CD4-positive, alpha-beta T cell treated with Interleukin-1 beta for 1 hour (primary cell): ENCODE measurements around the gene C11orf97.
"Not testable (repeated sequence)": the region's sequence is repeated elsewhere in the genome, so short reads cannot be mapped to it uniquely, and the experiment has no call there.

Experiments used
- DNase-seq, 2 donors: peaks; one replicate each; pipeline ENCODE4 v3.0.0-alpha.2; 2020 to 2022

C11orf97 gene

DNA sequence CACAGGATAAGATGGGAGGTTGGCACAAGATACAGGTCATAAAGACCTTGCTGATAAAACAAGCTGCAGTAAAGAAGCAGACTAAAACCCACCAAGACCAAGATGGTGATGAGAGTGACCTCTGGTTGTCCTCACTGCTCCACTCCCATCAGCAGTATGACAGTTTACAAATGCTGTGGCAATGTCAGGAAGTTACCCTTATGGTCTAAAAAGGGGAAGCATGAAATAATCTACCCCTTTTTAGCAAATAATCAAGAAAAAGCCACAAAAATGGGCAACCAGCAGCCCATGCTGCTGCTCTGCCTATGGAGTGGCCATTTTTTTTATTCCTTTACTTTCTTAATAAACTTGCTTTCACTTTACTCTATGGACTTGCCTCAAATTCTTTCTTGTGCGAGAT lies 46.2 kb downstream of the C11orf97 start:
- DNase-seq: no peak

DNA sequence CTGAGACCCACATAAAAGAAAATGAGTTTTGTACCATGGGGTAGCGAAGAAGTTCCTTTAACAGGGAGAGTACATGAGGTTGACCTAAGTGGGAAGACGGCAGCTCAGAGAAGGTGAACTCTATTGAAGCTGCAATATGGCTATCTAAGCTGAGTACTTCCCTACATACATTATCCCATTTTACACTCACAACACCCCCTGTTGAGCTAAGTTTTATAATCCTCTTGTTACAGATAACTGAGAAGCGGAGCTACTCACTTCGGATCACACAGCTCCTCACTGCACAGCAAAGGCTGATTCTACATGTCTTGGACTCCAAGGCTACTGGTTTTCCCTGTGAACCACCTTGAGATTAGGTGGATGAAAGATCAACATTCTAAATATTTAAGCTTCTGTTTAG lies 46.7 kb downstream of the C11orf97 start:
- DNase-seq: no peak

DNA sequence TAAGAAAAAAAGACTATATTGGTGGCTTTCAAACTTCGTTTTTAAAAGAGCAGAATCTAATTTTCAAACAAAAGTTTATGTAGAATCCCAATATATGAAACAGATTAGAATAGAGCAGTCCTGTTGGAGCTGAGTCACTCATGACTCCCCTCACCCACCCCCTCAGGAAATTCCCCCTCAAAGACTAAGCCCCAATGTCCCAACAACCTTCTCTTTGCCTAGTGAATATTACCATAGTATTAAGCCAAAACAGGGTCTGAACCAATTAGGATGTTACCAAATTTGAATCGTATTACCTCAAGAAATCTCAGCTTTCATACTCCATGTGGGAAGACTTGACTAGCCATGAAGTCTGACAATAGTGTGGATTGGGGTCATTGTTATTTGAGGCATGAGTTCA lies 47.1 kb downstream of the C11orf97 start:
- no peak for DNase-seq

DNA sequence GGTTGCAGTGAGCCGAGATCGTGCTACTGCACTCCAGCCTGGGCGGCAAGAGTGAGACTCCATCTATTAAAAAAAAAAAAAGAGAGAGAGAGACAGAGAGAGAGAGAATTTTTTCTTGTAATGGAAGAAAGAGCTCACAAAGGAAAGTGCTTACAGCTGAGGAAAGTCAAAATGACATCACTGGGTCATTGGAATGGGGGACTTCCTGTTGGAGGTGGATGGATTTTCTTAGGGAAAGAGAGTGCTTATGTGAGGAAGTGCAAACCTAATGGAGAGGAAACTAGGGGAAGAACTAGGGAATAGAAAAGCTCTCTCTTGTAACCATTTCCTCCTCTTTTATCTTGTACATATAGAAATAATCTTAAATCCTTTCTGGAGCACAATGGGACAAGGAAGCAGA lies 48.6 kb downstream of the C11orf97 start:
- no peak for DNase-seq

DNA sequence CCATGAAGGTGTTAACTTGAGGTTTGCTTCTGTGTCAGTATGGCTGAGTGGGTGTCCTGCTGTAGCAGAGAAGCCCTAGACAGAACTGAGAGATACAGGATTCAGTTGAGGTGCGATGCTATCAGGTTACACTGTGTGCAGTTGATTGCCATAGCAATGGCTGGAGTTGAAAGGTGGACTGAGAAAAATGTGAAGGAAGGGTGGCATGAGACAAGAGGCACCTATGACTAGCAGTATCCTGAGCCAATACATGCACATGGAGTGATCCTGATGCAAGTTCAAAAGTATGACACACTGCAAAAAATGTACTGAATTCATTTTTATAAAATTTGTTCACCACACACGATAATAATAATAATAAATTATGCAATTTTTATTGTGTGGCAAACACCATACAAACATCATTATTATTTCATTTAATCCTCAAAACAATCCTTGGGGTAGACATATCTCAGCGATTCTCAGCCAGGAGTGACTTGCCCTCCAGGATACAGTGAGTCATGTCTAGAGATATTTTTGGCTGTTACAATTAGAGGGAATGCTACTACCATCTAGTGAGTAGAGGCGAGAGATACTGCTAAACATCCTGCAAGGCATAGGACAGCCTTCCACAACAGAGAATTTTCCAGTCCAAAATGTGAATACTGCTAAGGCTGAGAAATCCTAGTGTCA lies 51.1 kb downstream of the C11orf97 start:
- DNase-seq: no peak

DNA sequence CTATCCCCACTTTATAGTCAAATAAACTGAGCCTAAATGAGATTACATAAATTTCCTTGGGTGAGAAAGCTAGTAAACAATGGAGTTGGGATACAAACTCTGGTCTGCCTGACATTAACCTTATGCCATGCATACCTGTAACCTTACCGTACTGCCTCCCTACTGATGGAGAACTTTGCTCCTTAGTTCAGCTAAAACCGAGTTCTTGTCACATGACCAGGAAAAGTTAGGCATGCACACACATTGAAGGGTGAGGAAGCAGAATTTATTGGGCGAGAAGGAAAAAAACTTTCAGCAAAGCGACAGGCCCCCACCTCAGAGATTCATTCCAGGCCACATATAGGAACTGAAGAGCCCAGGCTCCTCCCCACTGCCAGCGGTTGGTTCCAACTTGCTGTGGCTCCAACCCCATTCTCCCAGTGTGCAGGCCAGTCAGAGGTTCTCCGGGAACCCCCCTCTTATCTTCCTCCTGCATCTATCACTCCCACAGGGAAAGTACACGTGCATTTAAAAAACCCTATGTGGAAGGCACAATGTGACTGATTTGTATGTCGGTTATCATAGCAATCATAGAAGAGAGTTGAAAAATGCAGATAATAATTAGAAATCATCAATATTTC lies 51.7 kb downstream of the C11orf97 start:
- DNase-seq: no peak

DNA sequence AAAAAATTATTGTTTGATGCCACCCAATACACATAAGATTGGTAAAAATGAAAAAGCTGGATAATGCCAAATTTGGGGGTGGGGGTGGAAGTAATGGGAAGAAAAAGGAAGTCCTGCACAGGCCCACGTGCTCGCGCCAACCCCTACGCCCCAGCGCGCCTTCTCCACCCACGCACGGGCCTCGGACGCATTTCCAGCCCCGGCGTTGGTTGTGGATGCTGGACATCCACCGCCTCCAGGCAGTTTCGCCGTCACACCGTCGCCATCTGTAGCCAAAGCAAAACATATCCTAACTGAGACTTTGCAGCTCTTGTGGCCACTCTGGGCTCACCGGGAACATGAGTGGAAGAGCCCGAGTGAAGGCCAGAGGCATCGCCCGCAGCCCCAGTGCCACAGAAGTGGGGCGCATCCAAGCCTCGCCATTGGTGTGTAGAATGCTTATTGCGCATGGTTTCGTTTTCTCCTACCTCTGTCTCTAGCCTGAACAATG lies 55.0 kb downstream of the C11orf97 start, which contains the start of gene PIWIL4:
TSS of gene PIWIL4 (plus strand) at position 188 of the 490 bp plus-strand sequence. CDS start at position 339, 151 bp downstream.
- DNase-seq: no peak

DNA sequence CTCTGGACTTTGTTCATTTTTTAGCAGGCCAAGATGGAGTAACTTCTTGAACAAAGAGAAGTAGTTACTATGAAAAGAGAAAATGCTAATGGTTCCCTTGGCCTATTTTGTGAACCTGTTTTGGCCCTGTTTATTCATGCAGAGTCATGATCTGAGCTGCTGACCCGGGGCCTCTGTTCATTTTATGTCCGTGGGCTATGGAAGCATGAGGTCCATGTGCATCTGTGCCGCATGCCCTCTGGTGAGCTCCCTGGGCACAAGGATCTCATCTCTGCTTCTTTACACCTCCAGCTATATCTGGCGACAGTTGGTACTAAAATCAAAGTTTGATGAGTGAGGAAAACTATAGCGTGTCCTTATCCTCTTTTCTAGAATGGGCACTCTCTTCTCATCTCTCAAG lies 55.9 kb downstream of the C11orf97 start:
- no peak for DNase-seq

DNA sequence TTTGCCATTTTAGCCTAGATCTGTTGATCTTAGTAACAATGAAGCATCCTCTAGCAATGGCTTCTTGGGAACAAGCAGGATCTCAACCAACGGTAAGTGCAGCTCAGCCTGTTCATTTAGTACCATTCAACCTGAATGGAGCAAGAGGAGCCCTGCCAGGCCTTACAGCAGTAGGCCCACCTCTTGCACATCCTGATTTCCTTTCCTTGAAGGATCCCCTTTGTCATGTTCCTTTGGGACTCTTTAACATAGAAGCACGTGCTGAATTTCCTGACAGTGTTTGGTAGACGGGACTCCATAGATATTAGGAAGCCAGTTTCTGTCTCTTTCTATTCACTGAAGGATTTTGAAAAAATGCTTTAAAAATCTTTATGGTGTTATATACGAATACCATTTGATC lies 56.5 kb downstream of the C11orf97 start:
- no peak for DNase-seq

DNA sequence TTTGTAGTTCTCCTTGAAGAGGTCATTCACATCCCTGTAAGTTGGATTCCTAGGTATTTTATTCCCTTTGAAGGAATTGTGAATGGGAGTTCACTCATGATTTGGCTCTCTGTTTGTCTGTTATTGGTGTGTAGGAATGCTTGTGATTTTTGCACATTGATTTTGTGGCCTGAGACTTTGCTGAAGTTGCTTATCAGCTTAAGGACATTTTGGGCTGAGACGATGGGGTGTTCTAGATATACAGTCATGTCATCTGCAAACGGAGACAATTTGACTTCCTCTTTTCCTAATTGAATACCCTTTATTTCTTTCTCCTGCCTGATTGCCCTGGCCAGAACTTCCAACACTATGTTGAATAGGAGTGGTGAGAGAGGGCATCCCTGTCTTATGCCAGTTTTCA lies 60.7 kb downstream of the C11orf97 start:
- DNase-seq: not testable (repeated sequence)

DNA sequence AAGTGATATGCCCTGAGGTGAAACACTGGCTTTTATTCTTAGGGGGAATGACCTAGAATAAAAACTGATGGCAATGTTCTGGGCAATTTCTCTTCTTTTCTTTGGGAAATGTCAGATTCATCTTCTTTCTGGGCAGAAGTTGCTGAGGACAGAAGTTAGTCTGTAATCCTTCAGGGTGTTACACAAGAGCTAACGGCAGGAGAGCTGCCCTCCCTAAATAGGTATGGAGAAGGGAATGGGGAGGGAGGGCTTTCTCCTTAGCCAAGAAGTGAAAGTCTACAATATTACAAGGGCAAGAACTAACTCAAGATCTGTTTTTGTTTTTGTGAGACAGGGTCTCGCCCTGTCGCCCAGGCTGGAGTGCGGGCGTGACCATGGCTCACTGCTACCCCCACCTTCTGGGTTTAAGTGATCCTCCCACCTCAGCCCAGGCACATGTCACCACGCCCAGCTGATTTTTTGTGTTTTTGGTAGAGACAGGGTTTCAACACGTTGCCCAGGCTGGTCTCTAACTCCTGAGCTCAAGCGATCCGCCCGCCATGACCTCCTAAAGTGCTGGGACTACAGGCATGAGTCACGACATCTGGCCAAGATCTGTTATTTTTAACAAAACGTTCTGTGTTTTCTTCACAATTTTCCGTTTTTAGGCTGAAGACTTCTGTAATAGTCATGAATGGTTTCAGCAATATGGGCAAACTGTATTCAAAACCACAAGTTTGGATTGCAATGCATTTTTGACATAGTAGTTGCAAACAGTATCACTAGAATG lies 62.1 kb downstream of the C11orf97 start:
- peak in 1 of 2 donors; percentile 33 for DNase-seq

DNA sequence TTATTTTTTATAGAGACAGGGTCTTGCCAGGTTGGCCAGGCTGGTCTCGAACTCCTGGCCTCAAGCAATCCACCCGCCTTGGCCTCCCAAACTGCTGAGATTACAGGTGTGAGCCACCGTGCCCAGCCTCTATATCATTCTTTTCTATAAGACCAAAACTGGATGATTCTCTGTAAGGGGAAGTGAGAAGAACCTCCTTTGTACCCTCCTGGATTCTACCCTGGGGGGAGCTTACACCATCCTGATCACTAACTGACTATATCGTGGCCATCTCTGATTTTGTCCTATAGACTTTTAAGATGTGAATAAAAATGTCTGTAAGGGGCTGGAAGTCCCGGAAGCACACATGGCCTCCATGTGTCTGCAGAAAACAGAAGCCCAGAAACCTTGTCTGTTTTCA lies 64.0 kb downstream of the C11orf97 start:
- DNase-seq: no peak

DNA sequence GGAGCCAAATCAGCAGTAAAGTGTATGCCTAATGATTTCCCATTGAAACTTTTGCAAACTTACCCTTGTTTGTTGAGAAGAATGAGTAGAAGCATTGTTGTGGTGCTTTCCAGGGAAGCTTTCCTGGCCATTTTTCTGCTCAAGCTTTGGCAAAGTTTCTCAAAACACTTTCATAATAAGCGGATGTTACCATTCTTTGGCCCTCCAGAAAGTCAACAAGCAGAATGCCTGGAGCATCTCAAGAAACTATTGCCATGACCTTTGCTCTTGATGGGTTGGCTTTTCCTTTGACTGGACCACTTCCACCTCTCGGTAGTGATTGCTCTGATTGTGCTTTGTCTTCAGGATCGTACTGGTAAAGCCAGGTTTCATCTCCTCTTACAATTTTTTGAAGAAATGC lies 65.6 kb downstream of the C11orf97 start:
- no peak for DNase-seq
